Esophagus squamous epithelium (tissue), 4 donors: ENCODE measurements around the gene GZMB.

Experiments used
- CTCF ChIP-seq, 6 experiments: fragments of 450-650 bp in 4 of 6; fragments of 200-600 bp in 2 of 6; sonication (generic) in 2 of 6; IDR thresholded peaks; one replicate each; pipeline ENCODE4 v1.5.1; 2016 to 2019; ENCODE audit warnings: antibody characterized with exemption in 6 of 6, mild to moderate bottlenecking in 4 of 6, moderate library complexity in 4 of 6
- POLR2A ChIP-seq, 4 donors: fragments of 450-650 bp; IDR thresholded peaks; one replicate each; pipeline ENCODE4 v1.6.1; 2017; ENCODE audit warnings: antibody characterized with exemption in 4 of 4, mild to moderate bottlenecking in 4 of 4, moderate library complexity in 3 of 4

GRCh38 chr14:24631749-24632335 is 2.1 kb downstream of the GZMB start:
- TF ChIP-seq CTCF (IDR thresholded peaks at IDR 0.05) (no peak), POLR2A (IDR thresholded peaks at IDR 0.05) (no peak)
